HG02840 (cell line): ENCODE measurements around the gene RGS7.
"Not testable (repeated sequence)": the region's sequence is repeated elsewhere in the genome, so short reads cannot be mapped to it uniquely, and the experiment has no call there.

Experiments used
- ATAC-seq: cut with Tn5 transposase; IDR thresholded peaks from one replicate; pipeline ENCODE4 v1.9.1; 2021; ENCODE audit warnings: mild to moderate bottlenecking, moderate library complexity, moderate number of reproducible peaks; ENCODE audit not compliant: unreplicated experiment, low FRiP score

The RGS7 gene

GRCh38 chr1:241219449-241219848, 137.6 kb downstream of the RGS7 start:
- ATAC-seq, result no peak

GRCh38 chr1:241217516-241217915, 139.5 kb downstream of the RGS7 start:
- ATAC-seq, result no peak

GRCh38 chr1:241215683-241216082, 141.3 kb downstream of the RGS7 start:
- ATAC-seq, result no peak

- ATAC-seq, result no peak
These were observed 141.8 kb downstream of the RGS7 start for GRCh38 chr1:241215203-241215602.

GRCh38 chr1:241213139-241213538, 143.9 kb downstream of the RGS7 start:
- no peak for ATAC-seq

GRCh38 chr1:241212628-241213027, 144.4 kb downstream of the RGS7 start:
- ATAC-seq, result no peak

- ATAC-seq, result no peak
These were observed 148.1 kb downstream of the RGS7 start for GRCh38 chr1:241208910-241209379.

DNA sequence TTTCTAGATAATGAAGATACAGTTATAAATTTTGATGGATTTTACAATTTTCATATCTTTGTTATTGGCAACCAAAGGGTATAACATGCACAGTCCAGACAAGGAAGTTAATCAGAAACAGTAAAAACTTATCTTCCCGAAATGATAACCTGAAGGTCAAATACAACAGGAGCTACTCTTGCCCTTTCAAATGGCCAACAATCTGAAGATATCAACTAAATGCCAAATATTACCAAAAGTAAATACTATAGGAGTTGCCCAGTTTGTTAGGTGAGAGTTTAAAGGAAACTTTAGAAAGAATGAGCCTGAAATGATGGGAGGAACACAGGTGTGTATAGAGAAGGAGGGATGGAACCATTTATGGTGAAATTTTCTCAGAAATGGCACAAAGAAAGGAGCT, 153.2 kb downstream of the RGS7 start:
- no peak for ATAC-seq

DNA sequence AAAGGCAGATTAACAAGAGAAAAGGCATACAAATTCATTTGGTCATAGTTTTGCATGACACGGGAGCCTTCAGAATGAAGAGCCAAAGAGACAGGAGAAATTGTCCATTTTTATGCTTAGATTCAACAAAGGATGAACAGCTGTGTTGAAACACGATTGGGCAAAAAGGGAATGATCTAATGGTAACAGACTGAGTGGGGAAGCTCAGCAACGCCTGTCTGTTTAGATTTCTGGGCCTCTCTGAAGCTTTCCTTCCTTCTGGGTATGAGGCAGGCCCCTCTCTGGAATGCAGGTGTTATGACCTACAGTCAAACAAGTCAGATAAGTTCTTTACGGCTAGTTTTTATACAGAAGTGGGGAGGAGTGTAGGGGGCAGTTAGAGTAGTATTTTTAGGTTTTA, 154.6 kb downstream of the RGS7 start:
- no peak for ATAC-seq

- ATAC-seq, result no peak
These were observed 170.3 kb downstream of the RGS7 start for GRCh38 chr1:241186716-241187115.

- ATAC-seq, result no peak
These were observed 175.0 kb downstream of the RGS7 start for GRCh38 chr1:241181971-241182370.

- no peak for ATAC-seq
These were observed 175.5 kb downstream of the RGS7 start for GRCh38 chr1:241181471-241181870.

DNA sequence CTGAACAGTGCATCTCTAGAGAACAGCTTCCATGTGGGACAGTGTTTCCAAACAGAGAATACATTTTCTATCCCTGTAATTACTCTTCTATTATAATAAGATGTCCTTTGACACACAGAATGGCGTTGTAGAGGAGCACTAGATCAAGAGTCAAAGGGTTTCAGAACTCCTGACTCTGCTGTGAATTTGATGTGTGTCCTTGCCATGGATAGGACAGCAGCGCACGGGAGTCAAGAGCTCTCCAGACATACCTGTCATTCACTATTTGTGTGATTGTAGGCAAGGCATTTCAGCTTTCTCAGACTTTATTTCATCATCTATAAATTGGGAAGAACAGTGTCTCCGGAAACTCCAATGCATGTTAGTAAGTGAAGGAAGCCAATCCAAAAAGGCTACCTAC, 176.4 kb downstream of the RGS7 start:
- no peak for ATAC-seq

DNA sequence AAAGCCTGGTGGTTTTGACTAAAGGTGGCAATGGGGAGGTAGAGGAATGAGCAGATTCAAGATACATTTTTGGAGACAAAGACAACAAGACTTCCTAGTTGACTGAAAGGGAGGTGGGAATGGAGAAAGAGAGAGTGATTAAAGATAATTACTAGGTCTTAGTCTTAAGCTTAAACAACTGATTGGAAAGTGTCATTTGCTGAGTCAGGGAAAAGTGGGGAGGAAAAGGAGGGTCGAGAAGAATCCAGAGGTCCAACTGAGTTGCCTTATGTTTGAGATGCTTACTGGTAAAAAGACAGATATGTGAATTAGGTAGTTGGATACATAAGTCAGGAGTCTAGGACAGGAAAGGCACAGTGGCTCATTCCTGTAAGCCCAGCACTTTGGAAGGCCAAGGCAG, 179.3 kb downstream of the RGS7 start:
- ATAC-seq, result no peak

DNA sequence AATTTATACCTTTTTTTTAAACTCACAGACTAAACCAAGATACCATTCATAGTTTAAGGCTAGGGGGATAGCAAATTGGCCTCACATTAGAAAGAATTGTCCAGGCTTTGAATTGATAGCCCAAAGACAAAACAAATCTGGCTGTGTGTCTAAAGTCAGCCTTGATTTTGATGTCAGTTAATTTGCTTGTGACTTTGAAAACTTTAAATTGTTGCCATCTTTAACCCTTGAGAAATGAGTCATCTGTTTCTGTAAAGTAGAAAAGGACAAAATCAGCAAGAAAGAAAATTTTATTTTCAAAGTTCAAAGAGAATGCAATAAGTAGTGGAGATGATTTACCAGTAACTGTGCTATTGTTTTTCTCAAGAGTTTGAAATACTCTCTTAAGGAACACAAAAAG, 184.5 kb downstream of the RGS7 start:
- ATAC-seq, result no peak

DNA sequence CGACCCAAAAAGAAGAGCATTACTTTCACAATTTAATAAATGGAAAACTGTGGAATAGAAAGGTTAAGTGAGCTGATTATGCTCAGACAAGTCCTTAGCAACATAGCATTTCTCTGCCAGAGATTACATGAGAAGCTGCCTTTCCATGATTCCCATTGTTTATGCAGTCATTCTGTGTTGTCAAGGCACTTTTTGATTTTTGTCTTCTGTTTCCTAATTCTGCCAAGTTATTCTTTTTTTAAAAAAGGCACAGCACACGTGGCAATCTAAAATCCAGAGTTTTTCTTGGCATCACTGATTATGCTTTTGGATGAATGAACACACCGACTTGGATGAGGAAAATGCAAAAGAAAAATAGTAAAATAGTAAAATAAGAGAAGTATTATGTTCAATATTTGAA, 185.0 kb downstream of the RGS7 start:
- no peak for ATAC-seq

DNA sequence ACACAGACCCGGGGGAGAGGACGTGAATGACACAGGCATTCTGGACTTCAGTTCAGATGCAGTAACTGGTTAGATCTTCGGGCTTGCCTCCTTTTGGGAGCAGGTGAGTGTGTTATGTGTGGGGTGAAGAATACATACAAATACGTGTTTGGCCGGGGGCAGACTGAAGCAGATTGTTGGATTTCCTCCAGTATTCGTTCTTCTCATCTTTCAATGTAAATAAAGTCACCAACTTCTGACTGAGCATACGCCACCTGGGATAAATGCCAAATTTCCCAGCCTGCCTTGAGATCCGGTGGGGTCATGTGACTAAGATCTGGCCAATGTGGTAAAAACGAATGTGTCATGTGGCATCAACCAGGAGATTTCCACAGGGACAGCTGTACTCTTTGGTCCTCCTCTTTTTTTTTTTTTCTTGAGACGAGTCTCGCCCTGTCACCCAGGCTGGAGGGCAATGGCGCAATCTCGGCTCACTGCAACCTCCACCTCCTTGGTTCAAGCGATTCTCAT, 189.8 kb downstream of the RGS7 start:
- no peak for ATAC-seq

- ATAC-seq, result no peak
These were observed 190.4 kb downstream of the RGS7 start for GRCh38 chr1:241166625-241167024.

DNA sequence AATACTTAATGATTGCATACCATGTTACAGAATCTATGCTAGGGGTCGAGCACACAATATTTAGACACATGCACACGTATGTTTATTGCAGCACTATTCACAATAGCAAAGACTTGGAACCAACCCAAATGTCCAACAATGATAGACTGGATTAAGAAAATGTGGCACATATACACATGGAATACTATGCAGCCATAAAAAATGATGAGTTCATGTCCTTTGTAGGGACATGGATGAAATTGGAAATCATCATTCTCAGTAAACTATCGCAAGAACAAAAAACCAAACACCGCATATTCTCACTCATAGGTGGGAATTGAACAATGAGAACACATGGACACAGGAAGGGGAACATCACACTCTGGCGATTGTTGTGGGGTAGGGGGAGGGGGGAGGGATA, 191.7 kb downstream of the RGS7 start:
- ATAC-seq, result not testable (repeated sequence)

DNA sequence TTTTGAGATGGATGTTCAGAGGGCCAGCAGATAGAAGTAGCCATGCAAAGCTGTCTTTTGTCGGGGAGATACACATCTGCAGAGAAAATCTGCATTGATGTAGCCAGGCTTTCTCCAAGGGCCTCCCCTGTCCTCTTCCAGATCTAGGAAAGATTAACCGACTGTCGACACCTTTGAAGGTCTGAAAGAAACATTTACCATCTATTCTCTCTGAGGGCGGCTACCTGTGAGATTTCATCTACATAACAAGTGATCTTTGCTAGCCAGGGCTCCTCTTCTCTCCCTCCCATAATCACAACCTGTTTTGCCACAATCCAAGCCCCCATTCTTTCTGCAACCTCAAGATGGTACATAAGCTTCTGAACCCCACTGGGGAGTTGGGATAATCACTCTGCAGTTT, 193.6 kb downstream of the RGS7 start:
- ATAC-seq, result no peak

- ATAC-seq, result no peak
These were observed 195.8 kb downstream of the RGS7 start for GRCh38 chr1:241161188-241161689.

DNA sequence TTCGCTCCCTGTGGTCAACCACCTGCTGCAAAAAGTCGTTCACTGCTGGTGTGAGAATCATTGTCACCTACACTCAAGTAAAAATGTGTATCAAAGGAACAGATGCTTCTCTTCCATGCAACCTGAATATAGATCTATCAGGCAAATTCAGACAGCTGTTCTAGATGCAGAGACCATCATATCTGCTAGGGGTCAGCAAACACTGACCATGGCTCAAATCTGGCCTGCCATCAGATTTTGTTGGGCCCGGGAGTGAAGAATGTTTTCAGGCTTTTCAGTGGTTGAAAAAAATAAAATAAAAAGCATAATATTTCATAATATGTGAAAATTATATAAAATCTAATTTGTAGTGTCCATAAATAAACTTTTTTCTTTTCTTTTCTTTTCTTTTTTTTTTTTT, 199.6 kb downstream of the RGS7 start:
- ATAC-seq, result no peak
